ENCODE data around the gene IQCH.

IQCH gene

DNA sequence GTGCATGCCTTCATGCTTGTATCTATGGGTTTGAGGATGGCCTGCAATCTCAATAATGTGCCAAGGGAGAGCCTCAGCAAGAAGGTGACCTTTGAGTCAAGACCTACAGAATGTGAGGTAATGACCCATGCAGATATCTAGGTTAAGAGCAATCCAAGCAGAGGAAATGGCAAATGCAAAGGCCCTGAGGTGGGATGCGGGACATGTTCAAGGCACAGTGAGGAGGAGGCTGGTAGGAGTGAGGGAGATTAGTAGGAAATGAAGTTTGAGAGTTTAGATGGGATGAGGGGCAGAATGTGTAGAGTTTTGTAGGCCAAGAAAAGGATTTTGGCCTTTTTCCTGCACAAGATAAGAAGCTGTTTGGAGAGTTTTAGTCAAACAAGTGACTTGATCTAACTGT lies 283.2 kb downstream of the IQCH start:
- TF ChIP-seq GATA2 (IDR thresholded peaks at IDR 0.05; ENCODE audit: low read depth, low read length) (no peak), GATA3 (IDR thresholded peaks at IDR 0.05; ENCODE audit: low read depth, low read length) (no peak)

DNA sequence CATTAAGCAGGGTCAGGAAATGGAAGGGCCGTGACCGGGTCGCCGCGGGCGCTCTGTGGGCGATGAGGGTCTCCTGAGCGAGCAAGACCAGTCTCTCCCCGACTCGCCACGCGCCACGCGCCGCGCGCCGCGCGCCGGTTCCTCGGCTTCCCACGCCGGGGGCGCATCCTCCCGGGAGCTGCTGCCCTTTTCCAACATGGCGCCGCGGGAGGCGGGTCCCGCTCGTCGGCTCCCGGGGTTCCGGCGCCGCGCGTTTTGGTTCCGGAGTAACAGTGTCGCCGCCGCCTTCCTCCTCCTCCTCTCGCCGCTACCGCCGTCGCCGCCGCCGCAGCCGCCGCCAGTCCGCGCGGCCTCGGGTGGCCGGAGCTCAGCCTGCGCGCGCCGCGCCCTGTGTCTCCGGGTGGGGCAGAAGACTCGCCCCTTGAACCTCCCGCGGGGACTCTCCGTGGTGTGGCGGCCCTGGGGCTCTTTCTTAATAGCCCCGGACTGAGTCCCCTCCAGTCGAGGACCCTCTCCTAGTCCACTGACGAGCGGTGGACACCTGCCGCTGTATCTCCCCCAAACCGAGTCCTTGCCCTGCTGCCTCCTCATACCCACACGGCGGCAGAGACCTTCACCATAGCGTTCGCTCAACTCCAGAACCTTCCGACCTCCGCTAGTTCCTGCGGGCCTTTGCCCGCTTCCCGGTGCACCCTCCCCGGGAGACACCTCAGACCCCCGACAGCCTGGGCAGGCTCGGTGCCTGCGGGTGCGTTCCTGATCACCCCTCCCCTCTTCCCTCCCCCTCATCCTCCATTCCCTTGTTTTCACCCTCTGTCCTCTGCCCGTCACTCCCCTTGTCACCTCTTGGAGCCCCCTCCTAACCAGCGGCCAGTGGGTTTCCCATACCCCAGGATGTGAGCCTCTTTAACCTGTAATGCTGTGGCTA lies 288.1 kb downstream of the IQCH start, which contains the start of gene MAP2K5:
Gene MAP2K5 (plus strand): TSS at position 284 of the 928 bp plus-strand sequence. CDS start 633 bp downstream, at position 917.
- TF ChIP-seq GATA3 (IDR thresholded peaks at IDR 0.05; ENCODE audit: low read depth, low read length) (no peak), GATA2 (IDR thresholded peaks at IDR 0.05; ENCODE audit: low read depth, low read length) (no peak)

DNA sequence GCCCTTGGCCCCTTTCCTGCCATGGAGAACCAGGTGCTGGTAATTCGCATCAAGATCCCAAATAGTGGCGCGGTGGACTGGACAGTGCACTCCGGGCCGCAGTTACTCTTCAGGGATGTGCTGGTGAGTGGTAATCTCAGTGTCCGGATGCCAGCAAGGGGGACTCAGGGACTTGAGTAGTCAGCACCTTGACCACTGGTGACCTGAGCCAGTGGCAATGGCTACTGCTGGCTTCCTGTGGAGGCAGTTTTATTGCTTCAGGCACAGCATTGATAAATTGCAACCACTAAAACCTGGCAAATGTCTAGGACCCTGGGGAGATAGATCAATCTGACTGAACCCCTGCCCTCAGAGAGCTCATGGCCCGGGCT lies 288.7 kb downstream of the IQCH start:
- no peak for TF ChIP-seq GATA2 (IDR thresholded peaks at IDR 0.05; ENCODE audit: low read depth, low read length)
- no peak for TF ChIP-seq GATA3 (IDR thresholded peaks at IDR 0.05; ENCODE audit: low read depth, low read length)

DNA sequence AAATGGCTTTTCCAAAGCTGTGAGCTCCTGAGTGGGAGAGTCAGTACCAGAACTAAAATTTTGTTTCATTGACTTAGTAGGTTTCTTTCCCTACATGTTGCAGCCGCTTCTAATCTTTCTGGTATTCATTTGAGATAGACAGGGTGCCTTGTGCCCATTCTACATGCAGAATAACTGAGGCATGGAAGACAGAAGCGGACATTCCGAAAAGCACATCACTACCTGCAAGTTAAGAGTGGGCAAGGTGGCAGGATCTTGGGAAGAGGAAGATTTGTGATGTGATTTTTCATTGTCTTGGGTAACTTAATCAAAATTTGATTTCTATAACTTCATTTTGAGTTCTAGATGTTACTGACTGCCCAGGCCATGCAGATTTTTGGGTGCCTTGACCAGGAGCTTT lies 289.9 kb downstream of the IQCH start:
- no peak for TF ChIP-seq GATA2 (IDR thresholded peaks at IDR 0.05; ENCODE audit: low read depth, low read length)
- TF ChIP-seq GATA3 (IDR thresholded peaks at IDR 0.05; ENCODE audit: low read depth, low read length), result no peak

DNA sequence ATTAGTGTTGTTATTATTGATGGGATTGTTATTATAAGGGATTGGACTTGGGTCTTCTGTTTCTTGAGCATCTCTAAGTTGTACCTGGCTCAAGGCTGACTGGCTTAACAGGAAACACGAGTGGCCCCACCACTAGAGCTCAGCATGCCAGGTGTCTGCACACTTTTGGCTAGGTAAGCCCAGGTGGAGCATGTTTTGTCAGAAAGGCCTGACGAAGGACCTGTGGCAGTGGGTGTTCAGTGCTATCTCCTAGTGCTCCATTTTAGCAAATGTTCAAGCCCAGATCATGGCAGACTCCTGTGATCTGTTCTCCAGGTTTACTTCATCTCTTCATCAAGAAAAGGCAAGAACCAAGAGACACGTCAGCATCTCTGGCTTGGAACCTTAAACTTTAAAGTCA lies 291.3 kb downstream of the IQCH start:
- TF ChIP-seq GATA3 (IDR thresholded peaks at IDR 0.05; ENCODE audit: low read depth, low read length), result no peak
- TF ChIP-seq GATA2 (IDR thresholded peaks at IDR 0.05; ENCODE audit: low read depth, low read length), result no peak

DNA sequence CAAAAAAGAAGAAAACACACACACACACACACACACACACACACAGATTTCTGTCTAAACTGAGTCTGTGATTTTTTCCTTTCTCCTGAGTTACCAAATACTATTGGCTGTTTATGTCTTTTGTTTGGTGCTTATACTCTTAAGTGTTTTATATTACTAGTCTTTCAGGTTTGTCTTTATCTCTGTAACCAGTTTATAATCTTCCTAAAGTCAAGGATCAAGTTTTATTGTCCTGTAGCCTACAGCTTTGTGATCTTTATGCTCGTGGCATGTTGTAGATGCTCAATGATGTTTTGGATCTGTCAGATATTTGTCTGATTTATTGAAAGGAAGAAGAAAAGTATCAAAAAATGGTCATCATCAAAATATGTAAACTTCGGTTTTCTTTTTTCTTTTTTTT lies 292.5 kb downstream of the IQCH start:
- TF ChIP-seq GATA3 (IDR thresholded peaks at IDR 0.05; ENCODE audit: low read depth, low read length), result no peak
- TF ChIP-seq GATA2 (IDR thresholded peaks at IDR 0.05; ENCODE audit: low read depth, low read length), result no peak

DNA sequence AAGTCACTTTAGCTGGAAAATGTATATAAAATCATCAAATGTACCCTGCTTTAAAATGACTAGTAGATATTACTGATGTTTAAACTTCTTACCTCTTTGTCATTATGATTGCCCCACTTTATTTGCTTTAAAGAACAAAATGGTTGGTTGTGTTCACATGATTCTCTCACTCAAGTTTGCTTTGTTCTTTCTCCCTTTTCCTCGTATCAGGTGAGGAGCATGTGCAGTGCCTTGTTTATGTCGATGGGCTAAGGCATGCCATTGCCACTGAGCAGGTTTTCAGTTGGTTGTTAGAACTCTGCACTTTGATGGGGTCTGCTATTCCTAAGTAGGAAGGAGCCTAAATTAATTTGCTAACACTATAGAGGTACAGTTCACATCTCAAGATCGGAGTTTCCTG lies 293.2 kb downstream of the IQCH start:
- TF ChIP-seq GATA2 (IDR thresholded peaks at IDR 0.05; ENCODE audit: low read depth, low read length) (no peak), GATA3 (IDR thresholded peaks at IDR 0.05; ENCODE audit: low read depth, low read length) (no peak)

DNA sequence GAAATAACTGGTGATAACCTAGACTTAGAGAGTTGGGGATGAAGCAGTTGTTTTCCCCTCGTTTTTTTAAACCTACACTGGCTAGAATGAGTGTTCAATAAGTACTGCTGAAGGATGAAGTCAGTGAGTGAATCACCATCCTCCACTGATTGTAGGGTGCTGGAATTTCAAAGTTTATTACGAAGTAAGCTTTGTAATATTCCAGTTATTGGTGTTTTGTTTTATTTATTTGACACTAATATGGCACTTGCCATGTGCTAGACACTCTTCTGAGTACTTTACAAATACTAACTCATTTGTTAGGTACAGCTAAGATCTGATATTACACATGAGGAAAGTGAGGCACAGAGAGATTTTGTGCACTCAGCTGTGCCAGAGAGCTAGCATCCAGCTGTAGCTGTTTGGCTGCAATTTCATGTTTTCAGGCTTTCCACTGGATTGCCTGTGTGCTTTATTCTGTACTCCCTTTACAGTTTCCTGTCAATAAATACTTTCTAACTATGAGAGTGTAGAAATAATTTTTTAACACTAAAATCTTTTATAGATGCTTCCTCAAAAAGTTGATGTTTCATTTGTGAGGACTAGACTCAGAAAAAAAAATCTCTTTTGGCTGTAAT lies 293.8 kb downstream of the IQCH start:
- TF ChIP-seq GATA3 (IDR thresholded peaks at IDR 0.05; ENCODE audit: low read depth, low read length), result no peak
- no peak for TF ChIP-seq GATA2 (IDR thresholded peaks at IDR 0.05; ENCODE audit: low read depth, low read length)

DNA sequence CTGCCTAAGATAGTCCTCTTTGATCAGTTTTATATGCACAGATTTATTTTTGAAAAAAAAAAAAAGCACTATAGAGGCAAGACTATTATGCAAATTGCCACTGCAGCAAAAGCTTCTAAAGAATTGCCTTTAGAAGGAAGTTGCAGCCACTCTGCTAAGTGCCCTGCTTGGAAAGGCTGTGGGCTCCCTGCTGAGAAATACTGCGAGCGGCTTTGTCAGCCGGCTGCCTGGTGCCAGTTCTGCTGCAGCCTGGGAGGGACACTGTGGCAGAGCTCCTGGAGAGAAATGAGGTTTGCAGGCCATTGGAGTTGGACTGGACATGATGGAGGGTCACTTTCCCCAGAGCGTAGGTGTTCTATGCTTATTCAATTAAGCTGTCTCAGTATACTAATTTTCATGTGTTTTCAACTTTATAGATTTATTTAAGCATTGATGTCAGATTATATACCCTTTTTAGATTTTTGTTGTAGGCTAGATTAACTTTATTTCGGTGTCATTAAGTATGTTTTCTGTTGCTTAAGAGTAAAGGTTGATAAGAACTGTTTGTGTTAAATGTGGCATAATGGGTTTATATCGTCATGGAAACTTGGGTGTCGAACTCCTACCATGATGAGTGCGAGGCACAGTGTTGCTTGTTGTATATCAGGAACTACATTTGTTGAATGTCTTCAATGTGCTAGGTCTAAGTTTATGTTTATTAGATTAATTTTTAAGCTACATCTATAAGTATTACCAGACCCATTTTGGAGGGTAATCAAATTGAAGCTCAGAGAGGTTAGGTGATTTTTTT lies 294.5 kb downstream of the IQCH start:
- TF ChIP-seq GATA2 (IDR thresholded peaks at IDR 0.05; ENCODE audit: low read depth, low read length), result no peak
- TF ChIP-seq GATA3 (IDR thresholded peaks at IDR 0.05; ENCODE audit: low read depth, low read length), result no peak

DNA sequence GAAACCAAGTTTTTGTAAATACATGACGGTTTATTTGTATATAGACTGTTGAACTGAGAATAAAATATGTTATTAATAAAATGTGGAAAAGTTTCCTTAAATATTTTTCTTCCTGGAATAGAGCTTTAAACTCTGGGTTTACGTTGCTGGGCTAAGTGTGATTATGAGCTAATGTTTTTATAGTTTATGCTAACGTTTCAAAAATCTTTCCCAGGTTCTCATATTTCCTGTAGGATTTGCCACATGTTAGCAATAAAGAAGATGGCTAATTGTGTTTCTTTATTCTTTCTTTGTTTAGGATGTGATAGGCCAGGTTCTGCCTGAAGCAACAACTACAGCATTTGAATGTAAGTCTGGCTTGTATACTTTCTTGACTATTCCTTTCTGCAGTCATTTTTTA lies 295.1 kb downstream of the IQCH start:
- no peak for TF ChIP-seq GATA3 (IDR thresholded peaks at IDR 0.05; ENCODE audit: low read depth, low read length)
- TF ChIP-seq GATA2 (IDR thresholded peaks at IDR 0.05; ENCODE audit: low read depth, low read length), result no peak

DNA sequence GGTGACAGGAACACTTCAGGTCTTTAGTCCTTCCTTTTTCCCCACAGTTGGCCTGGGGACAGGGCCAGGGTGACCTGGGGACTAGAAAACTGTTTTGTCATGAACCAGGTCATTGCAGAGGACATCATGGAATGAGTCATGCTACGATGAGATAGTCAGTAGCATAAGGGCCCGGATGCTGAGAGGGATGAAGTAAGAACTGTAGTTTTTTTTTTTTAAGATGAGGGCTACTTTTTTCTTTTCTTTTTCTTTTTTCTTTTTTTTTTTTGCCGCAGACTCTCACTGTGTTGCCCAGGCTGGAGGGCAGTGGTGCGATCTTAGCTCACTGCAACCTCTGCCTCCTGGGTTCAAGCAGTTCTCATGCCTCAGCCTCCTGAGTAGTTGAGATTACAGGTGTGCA lies 295.9 kb downstream of the IQCH start:
- TF ChIP-seq GATA3 (IDR thresholded peaks at IDR 0.05; ENCODE audit: low read depth, low read length), result no peak
- TF ChIP-seq GATA2 (IDR thresholded peaks at IDR 0.05; ENCODE audit: low read depth, low read length), result no peak

DNA sequence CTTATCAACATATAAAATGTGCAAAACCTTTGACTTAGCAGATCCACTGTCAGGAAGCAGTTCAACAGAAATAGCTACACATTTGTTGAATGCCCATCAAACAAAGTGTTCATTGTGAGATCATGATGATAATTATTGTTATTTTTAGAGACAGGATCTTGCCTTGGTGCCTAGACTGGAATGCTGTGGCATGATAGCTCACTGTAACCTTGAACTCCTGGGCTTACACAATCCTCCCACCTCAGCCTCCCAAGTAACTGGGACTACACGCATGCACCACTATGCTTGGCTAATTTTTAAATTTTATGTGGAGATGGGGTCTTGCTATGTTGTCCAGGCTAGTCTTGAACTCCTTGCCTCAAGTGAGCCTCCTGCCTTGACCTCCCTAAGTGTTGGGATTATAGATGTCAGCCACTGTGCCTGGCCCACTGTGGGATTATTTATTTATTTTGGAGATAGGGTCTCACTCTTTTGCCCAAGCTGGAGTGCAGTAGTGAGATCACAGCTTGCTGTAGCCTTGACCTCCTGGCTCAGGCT lies 296.7 kb downstream of the IQCH start:
- no peak for TF ChIP-seq GATA3 (IDR thresholded peaks at IDR 0.05; ENCODE audit: low read depth, low read length)
- TF ChIP-seq GATA2 (IDR thresholded peaks at IDR 0.05; ENCODE audit: low read depth, low read length), result no peak

Measured in SH-SY5Y (cell line).